ENCODE data around the gene TM9SF3. TPM values are rescaled to one million over a fixed set of nuclear protein-coding genes. Genes with fewer than 3 reads are reported as not detected.

Gene TM9SF3
- total and polyA plus RNA-seq, 4 donors = 24.4 to 103 (median 66.7) TPM

DNA sequence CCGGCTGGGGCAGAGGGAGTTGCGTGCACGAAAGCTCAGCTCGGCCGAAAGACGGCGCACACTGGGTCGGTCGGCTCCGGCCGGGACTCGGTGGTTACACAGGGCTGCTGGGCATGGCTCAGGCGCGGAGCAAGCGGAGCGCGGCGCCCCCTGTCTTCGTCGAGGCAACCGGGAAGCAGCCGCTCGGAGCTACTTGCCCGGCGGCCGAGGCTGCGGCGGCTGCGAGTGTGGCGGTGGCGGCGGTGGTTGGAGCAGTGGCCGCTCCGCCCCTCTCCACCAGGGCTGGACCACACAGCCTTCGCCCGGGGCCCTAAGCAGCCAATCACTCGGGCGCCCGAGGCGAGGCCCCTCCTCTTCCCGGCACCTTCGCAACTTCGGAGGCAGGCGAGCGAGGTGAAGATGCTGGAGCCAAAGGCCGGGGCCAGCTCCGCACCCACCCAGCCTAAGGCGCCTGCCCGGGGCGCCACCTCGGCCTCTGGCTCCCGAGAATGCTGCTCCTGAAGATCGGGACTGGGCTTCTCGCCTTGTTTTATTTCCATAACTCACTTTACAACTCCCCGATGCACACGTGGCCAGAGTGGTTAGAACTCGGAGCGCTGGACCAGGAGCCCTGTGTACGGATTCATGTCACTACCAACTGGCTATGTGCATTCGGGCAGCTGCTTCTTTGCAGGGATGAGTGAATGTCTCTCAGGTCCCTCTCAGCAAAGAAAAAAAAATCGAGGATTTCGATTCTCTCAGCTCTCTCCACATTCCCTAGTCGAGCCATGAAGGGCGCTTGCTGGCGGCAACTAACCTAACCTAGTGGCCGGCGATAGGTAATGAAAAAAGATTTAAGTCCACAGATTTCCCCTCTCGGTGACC is 72.9 kb downstream of the TM9SF3 start, which contains the start of gene TLL2:
Gene TLL2 (minus strand): TSS at position 229 of the 864 bp plus-strand sequence. CDS start 241 bp downstream, outside the sequence.
- peaks cover 0 to 22% (median 6%) of the 10 kb centered on the region in 5 donors for H3K4me1 ChIP-seq (ENCODE audit: control insufficient read depth in 5 of 5, insufficient read depth in 5 of 5, low read length in 5 of 5)
- TF ChIP-seq, protein P1, sequence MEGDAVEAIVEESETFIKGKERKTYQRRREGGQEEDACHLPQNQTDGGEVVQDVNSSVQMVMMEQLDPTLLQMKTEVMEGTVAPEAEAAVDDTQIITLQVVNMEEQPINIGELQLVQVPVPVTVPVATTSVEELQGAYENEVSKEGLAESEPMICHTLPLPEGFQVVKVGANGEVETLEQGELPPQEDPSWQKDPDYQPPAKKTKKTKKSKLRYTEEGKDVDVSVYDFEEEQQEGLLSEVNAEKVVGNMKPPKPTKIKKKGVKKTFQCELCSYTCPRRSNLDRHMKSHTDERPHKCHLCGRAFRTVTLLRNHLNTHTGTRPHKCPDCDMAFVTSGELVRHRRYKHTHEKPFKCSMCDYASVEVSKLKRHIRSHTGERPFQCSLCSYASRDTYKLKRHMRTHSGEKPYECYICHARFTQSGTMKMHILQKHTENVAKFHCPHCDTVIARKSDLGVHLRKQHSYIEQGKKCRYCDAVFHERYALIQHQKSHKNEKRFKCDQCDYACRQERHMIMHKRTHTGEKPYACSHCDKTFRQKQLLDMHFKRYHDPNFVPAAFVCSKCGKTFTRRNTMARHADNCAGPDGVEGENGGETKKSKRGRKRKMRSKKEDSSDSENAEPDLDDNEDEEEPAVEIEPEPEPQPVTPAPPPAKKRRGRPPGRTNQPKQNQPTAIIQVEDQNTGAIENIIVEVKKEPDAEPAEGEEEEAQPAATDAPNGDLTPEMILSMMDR (IDR thresholded peaks at IDR 0.05; ENCODE audit: control extremely low read depth, extremely low read depth) = peak; percentile 67
- H3K27ac ChIP-seq (ENCODE audit: low read depth in 1 of 2, low read length in 1 of 2) = no peak within 1 kb of the TSS
- peak within 1 kb of the TSS; percentile 10 for H3K4me3 ChIP-seq
- H3K9me3 ChIP-seq (ENCODE audit: control insufficient read depth in 4 of 4, insufficient read depth in 3 of 4, low read length in 3 of 4) = peaks cover 0 to 1% (median 0%) of the 10 kb centered on the region in 4 donors
- peaks cover 0 to 50% (median 46%) of the 10 kb centered on the region in 3 donors for H3K27me3 ChIP-seq (ENCODE audit: control insufficient read depth in 3 of 3, insufficient read depth in 3 of 3, low read length in 2 of 3)
- H3K36me3 ChIP-seq (ENCODE audit: control insufficient read depth in 4 of 4, insufficient read depth in 4 of 4, low read length in 4 of 4) = no peaks in the 10 kb centered on the region
- ATAC-seq (ENCODE audit: insufficient read depth, low FRiP score) (peak; percentile 90), DNase-seq (peak; percentile 84 to 91 (median 89))
- no peak within 1 kb of the TSS for H3K9ac ChIP-seq (ENCODE audit: insufficient read depth in 1 of 2, low read length in 2 of 2)
- WGBS, 2 donors = 3% methylated on average over 62 to 68 of the region's 68 CpGs

DNA sequence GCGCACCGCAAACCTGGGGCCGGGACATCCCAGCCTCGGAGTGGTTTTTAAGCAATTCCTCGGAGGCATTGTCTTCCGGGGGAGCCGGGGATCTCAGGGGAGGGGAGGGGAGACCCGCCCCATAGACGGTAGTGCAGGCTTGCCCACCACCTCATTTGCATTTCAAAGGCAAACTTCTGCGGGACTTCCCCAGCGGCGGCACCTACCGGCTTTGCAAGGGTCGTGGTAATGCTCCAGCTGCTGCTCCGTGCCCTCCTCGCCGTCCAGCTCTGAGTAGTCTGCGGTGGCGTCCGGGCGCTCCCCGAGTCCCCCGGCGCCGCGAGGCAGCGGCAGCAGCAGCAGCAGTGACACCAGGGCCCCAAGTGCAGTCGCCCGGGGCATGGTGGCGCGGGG is 73.5 kb downstream of the TM9SF3 start:
- H3K27ac ChIP-seq (ENCODE audit: low read depth in 1 of 2, low read length in 1 of 2) = no peak overlapping the region
- TF ChIP-seq, protein P1 (IDR thresholded peaks at IDR 0.05; ENCODE audit: control extremely low read depth, extremely low read depth) = no peak
- H3K4me1 ChIP-seq (ENCODE audit: control insufficient read depth in 5 of 5, insufficient read depth in 5 of 5, low read length in 5 of 5) = peaks cover 0 to 22% (median 6%) of the 10 kb centered on the region in 5 donors
- no peak for ATAC-seq (ENCODE audit: insufficient read depth, low FRiP score)
- H3K36me3 ChIP-seq (ENCODE audit: control insufficient read depth in 4 of 4, insufficient read depth in 4 of 4, low read length in 4 of 4) = no peaks in the 10 kb centered on the region
- WGBS, 2 donors = 0 to 1% methylated on average over 31 of the region's 31 CpGs
- no peak overlapping the region for H3K9ac ChIP-seq (ENCODE audit: insufficient read depth in 1 of 2, low read length in 2 of 2)
- H3K9me3 ChIP-seq (ENCODE audit: control insufficient read depth in 4 of 4, insufficient read depth in 3 of 4, low read length in 3 of 4) = peaks cover 0 to 1% (median 0%) of the 10 kb centered on the region in 4 donors
- peak overlapping the region; percentile 10 for H3K4me3 ChIP-seq
- DNase-seq = no peak
- H3K27me3 ChIP-seq (ENCODE audit: control insufficient read depth in 3 of 3, insufficient read depth in 3 of 3, low read length in 2 of 3) = peaks cover 0 to 56% (median 47%) of the 10 kb centered on the region in 3 donors

DNA sequence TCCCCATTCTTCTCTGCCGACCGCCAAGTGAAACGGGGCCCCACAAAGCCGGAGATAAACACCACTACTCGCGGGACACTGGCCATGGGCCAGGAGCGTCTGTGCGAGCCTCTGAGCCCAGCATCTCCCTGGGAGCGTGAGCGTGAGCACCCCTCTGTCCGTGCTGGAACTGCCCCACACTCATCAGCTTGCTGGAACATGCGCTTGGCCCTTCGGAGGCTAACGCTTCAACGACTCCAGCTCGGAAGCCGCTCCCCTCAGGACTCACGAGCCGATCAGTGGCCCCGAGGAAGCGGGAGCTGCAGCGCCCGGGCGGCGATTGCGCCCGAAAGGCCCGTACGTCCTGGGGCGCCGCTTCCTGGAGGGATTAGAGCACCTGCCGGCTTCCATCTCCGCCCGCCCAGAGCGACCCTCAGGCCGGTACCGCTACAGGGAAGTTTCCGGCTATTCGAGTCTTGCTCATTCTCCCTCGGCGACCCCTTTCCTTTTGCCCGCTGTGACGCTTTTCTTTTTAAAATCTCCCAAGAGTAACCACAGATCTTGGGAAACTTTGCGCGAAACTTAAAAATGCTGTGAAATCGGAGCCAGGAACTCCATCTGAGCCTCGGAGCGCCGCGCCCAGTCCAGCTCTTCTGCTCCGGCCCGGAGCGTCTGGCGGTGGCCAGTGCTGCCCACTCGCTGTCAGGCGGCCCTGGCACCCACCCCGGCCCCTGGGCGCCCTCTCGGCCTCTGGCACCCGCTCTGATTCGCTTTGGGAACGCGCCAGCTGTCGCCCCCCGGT is 74.1 kb downstream of the TM9SF3 start:
- Histone ChIP-seq H3K27me3 (ENCODE audit: control insufficient read depth in 3 of 3, insufficient read depth in 3 of 3, low read length in 2 of 3) (peaks cover 0 to 60% (median 47%) of the 10 kb centered on the region in 3 donors), H3K4me1 (ENCODE audit: control insufficient read depth in 5 of 5, insufficient read depth in 5 of 5, low read length in 5 of 5) (peaks cover 0 to 22% (median 6%) of the 10 kb centered on the region in 5 donors), H3K36me3 (ENCODE audit: control insufficient read depth in 4 of 4, insufficient read depth in 4 of 4, low read length in 4 of 4) (no peaks in the 10 kb centered on the region), H3K27ac (ENCODE audit: low read depth in 1 of 2, low read length in 1 of 2) (no peak overlapping the region), H3K9ac (ENCODE audit: insufficient read depth in 1 of 2, low read length in 2 of 2) (no peak overlapping the region), H3K9me3 (ENCODE audit: control insufficient read depth in 4 of 4, insufficient read depth in 3 of 4, low read length in 3 of 4) (peaks cover 0 to 1% (median 0%) of the 10 kb centered on the region in 4 donors), H3K4me3 (no peak overlapping the region)
- TF ChIP-seq, protein P1 (IDR thresholded peaks at IDR 0.05; ENCODE audit: control extremely low read depth, extremely low read depth) = no peak
- 1 to 2% methylated on average over 65 of the region's 65 CpGs for WGBS, 2 donors
- ATAC-seq (ENCODE audit: insufficient read depth, low FRiP score) = no peak
- DNase-seq = peak; percentile 29 to 37 (median 31)

Measured in lung (tissue), 12 donors.